HEK293T (cell line): Measurements from ENCODE around the gene C2CD2.

Experiments used
- CTCF ChIA-PET: fragments of 350-600 bp; formaldehyde crosslinking; extraction: SDS; loops from one replicate; lab custom pipeline; 2021; ENCODE audit warnings: antibody characterized with exemption, inconsistent platforms; lab: Yijun Ruan, JAX
- POLR2A ChIA-PET: fragments of 350-600 bp; formaldehyde crosslinking; extraction: SDS; loops from one replicate; lab custom pipeline; 2020; ENCODE audit warnings: antibody characterized with exemption, inconsistent platforms; lab: Yijun Ruan, JAX
- DNase-seq: peaks from one replicate; pipeline ENCODE4 v3.0.0; 2012; ENCODE audit warnings: mixed read lengths; ENCODE audit errors: extremely low spot score
- ARNT ChIP-seq: fragments of 450-650 bp; IDR thresholded peaks from 2 replicates; pipeline ENCODE4 v1.6.1; 2017; ENCODE audit warnings: mild to moderate bottlenecking
- BHLHE40 ChIP-seq: fragments of 450-650 bp; IDR thresholded peaks from 2 replicates; pipeline ENCODE4 v1.6.1; 2016; ENCODE audit warnings: mild to moderate bottlenecking, moderate library complexity, borderline replicate concordance
- CTBP1 ChIP-seq: fragments of 450-650 bp; IDR thresholded peaks from 2 replicates; pipeline ENCODE4 v1.6.1; 2016; ENCODE audit warnings: borderline replicate concordance
- ELF4 ChIP-seq: fragments of 450-650 bp; IDR thresholded peaks from 2 replicates; pipeline ENCODE4 v1.6.1; 2017; ENCODE audit warnings: antibody characterized with exemption
- FOXA1 ChIP-seq: fragments of 450-650 bp; IDR thresholded peaks from 2 replicates; pipeline ENCODE4 v1.6.1; 2016; ENCODE audit warnings: mild to moderate bottlenecking
- FOXK2 ChIP-seq: fragments of 450-650 bp; IDR thresholded peaks from 2 replicates; pipeline ENCODE4 v1.6.1; 2016; ENCODE audit warnings: mild to moderate bottlenecking
- FOXM1 ChIP-seq: fragments of 450-650 bp; IDR thresholded peaks from 2 replicates; pipeline ENCODE4 v1.6.1; 2017; ENCODE audit warnings: mild to moderate bottlenecking, borderline replicate concordance
- HDGF ChIP-seq: fragments of 450-650 bp; IDR thresholded peaks from 2 replicates; pipeline ENCODE4 v1.6.1; 2017; ENCODE audit warnings: antibody characterized with exemption, borderline replicate concordance
- L3MBTL2 ChIP-seq: fragments of 450-650 bp; conservative IDR thresholded peaks from 2 replicates; pipeline ENCODE4 v1.6.1; 2016; ENCODE audit warnings: mild to moderate bottlenecking
- LEF1 ChIP-seq: fragments of 450-650 bp; IDR thresholded peaks from 2 replicates; pipeline ENCODE4 v1.6.1; 2017; ENCODE audit warnings: mild to moderate bottlenecking, borderline replicate concordance
- NFRKB ChIP-seq: fragments of 450-650 bp; IDR thresholded peaks from 2 replicates; pipeline ENCODE4 v1.6.1; 2016; ENCODE audit warnings: mild to moderate bottlenecking, moderate library complexity
- SP1 ChIP-seq: fragments of 450-650 bp; IDR thresholded peaks from 2 replicates; pipeline ENCODE4 v1.6.1; 2017
- SUZ12 ChIP-seq: fragments of 450-650 bp; IDR thresholded peaks from 2 replicates; pipeline ENCODE4 v1.6.1; 2016; ENCODE audit warnings: mild to moderate bottlenecking
- TARDBP ChIP-seq: fragments of 450-650 bp; IDR thresholded peaks from 2 replicates; pipeline ENCODE4 v1.6.1; 2016
- ZNF384 ChIP-seq: fragments of 450-650 bp; IDR thresholded peaks from 2 replicates; pipeline ENCODE4 v1.6.1; 2016
- TF ChIP-seq, protein P1 (sequence below): fragments of 450-650 bp; IDR thresholded peaks from 2 replicates; pipeline ENCODE4 v1.6.1; 2016

The C2CD2 gene

DNA sequence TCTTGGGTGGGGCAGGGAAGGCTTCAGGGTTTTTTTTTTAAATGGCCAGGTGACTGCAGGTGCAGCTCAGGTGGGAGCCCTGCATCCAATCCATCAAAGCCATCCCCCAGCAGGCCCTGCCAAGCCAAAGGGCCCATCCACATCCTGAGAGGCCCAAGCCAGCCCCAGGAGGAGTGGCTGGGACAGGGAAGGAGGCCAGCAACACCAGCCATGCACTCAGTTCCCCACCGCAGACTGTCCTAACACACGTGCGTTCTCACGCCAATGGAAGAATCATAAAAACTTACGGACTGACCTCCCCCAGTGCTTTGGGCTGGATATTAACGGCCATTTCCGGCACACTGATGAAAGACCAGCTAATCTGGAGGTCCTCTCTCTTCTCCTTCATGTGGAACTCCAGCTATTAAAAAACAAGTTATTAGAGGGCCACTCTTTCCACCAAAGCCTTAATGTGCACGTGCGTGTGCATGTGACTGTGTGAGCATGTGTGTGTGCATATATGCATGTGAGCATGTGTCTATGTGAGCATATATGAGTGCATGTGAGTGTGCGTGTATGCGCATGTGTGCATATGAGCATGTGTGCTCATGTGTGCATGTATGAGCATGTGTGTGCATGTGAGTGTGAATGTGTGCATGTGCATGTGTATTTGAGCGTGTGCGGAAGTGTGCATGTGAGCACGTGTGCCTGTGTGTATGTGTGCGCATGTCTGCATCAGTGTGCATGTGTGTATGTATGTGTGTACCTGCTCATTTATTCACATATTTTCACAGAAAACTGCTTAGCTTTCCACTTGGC lies 35.1 kb downstream of the C2CD2 start:
- DNase-seq: no peak
- TF ChIP-seq ARNT: no peak
- TF ChIP-seq ELF4: no peak
- TF ChIP-seq LEF1: no peak
- TF ChIP-seq SUZ12: no peak
- TF ChIP-seq FOXA1: no peak
- no peak for TF ChIP-seq CTBP1
- TF ChIP-seq TARDBP: no peak
- CTCF ChIA-PET: no interaction called here
- POLR2A ChIA-PET: no interaction called here

DNA sequence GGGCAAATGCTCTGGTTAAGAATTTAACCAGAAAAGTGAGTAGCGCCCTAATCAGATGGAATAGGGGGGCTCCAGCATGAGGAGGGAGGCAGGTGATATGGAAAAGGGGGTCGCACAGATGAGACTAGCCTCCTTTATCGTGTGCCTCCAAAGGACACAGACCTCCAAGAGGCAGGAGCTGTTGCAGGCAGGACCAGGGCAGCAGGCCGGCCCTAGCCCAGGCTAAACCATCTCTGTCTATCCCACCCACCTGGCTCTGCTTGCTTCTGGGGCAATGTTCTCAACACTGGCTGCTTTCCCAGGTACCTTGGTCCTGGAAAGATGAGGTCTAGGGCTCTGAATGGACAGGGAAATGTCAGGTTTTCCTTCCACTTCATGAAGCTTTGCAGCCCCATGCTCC lies 36.3 kb downstream of the C2CD2 start:
- TF ChIP-seq FOXM1 (no peak), SUZ12 (no peak), HDGF (no peak), NFRKB (no peak)
- ChIA-PET CTCF (no interaction called here), POLR2A (no interaction called here)
- no peak for DNase-seq

DNA sequence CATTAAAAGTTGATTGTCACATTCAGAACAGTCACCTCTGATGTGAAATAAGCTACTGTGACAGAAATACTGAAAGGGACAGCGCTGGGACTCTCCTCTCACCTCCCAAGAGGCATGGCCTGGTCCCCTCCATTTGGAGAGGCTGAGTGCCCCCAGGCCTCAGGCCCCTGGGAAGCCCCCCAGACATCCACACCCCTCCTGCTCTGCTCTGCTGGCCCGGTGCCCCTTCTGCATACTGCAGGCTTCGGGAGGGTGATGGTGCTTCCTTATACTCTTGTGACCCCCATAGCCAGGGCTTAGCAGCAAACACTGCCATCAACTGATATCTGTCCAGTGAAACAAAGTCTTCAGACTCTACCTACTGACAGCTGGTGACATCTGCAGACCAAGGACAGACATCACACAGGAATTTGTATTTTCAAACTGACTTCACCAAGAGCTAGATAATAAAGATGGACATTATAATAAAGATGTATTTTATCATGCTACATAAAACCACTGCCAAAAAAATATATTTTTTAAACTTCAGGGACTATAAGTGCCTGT lies 36.9 kb downstream of the C2CD2 start:
- ChIA-PET POLR2A (no interaction called here), CTCF (no interaction called here)
- no peak for DNase-seq
- TF ChIP-seq, protein P1, sequence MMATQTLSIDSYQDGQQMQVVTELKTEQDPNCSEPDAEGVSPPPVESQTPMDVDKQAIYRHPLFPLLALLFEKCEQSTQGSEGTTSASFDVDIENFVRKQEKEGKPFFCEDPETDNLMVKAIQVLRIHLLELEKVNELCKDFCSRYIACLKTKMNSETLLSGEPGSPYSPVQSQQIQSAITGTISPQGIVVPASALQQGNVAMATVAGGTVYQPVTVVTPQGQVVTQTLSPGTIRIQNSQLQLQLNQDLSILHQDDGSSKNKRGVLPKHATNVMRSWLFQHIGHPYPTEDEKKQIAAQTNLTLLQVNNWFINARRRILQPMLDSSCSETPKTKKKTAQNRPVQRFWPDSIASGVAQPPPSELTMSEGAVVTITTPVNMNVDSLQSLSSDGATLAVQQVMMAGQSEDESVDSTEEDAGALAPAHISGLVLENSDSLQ: no peak
- TF ChIP-seq CTBP1 (no peak), TARDBP (no peak), FOXA1 (no peak)

DNA sequence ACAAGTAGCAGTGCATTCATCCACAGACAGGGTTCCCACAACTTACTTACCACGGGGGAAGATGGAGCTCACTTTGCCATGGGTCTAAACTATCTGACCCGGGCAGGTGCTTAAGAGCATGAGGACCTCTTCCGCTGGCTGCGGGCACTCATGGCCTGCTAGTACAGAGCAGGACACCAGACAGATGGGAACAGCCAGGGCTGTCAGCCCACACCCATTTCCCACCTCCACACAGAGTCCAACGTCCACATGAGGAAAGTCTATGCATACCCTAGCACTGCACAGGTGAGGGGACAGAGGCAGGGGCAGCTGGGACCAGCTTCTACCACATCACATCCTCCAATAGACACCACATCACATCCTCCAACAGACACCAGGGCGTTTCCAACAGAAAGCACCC lies 38.9 kb downstream of the C2CD2 start:
- ChIA-PET CTCF (no interaction called here), POLR2A (no interaction called here)
- TF ChIP-seq CTBP1: no peak
- TF ChIP-seq FOXA1: no peak
- no peak for TF ChIP-seq ELF4
- TF ChIP-seq TARDBP: no peak
- no peak for TF ChIP-seq ARNT
- TF ChIP-seq SP1: no peak
- TF ChIP-seq HDGF: no peak
- no peak for TF ChIP-seq LEF1
- TF ChIP-seq, protein P1: no peak
- no peak for TF ChIP-seq SUZ12
- no peak for TF ChIP-seq FOXK2
- TF ChIP-seq ZNF384: no peak
- no peak for TF ChIP-seq BHLHE40
- TF ChIP-seq NFRKB: no peak
- TF ChIP-seq L3MBTL2: no peak
- no peak for TF ChIP-seq FOXM1
- DNase-seq: no peak

DNA sequence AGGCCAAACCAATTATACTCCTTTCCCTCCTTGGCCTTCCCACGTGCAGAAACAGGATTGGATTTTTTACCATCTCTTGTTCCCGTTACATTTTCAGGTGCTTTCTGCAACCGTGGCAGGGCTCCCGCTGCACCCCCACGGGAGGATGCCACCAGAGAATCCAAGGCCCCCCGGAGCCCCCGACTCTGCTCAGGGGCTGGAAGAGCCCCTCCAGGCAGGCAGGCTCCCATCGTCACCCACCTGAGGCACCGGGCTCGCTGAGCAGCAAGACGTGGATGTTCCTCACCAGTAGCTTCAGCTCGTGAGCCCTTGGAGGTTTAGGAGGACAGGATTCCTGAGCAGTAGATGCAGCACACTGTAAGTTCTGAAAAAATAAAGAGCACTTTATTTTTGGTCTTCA lies 39.5 kb downstream of the C2CD2 start:
- DNase-seq: no peak
- TF ChIP-seq SP1 (no peak), TARDBP (no peak), FOXM1 (no peak), ELF4 (no peak), ZNF384 (no peak), L3MBTL2 (no peak), ARNT (no peak), NFRKB (no peak), BHLHE40 (no peak), LEF1 (no peak), CTBP1 (no peak), SUZ12 (no peak), HDGF (no peak)
- TF ChIP-seq, protein P1: no peak
- POLR2A ChIA-PET: no interaction called here
- CTCF ChIA-PET: no interaction called here

DNA sequence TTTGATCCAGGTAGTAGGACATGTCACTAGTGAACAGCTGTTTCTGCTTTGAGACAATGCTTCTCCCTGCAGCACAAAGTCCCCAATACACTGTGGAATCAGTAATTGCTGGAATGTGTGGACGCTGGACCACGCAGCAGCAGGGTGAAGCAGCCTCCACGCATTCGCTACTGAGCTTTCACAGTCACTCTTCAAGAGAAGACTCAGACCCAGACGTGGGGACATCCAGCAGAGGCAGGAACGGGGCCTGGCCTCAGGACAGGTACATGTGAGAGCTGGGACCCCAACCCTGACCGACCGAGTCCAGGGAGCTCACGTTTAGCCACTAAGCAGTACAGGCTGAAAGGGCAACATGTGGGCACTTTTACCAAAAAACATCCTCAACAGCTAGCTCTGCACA lies 40.6 kb downstream of the C2CD2 start:
- no peak for DNase-seq
- ChIA-PET POLR2A (no interaction called here), CTCF (no interaction called here)
- TF ChIP-seq SUZ12: no peak
- TF ChIP-seq FOXA1: no peak
- TF ChIP-seq ELF4: no peak
- no peak for TF ChIP-seq BHLHE40
- no peak for TF ChIP-seq LEF1
- TF ChIP-seq, protein P1: no peak
- no peak for TF ChIP-seq CTBP1
- no peak for TF ChIP-seq HDGF
